Urinary bladder (tissue), 4 donors: Measurements from ENCODE around the gene ZFYVE1. TPM values are rescaled to one million over a fixed set of nuclear protein-coding genes. Genes with fewer than 3 reads are reported as not detected.
"Not testable (repeated sequence)": the region's sequence is repeated elsewhere in the genome, so short reads cannot be mapped to it uniquely, and the experiment has no call there.

Source experiments
- DNase-seq: peaks from one replicate; pipeline ENCODE4 v3.0.0-alpha.2; 2015; ENCODE audit errors: extremely low spot score
- H3K27ac ChIP-seq: one replicate; pipeline ENCODE4 v1.5.1; 2013; ENCODE audit warnings: low read depth, mild to moderate bottlenecking, moderate library complexity
- H3K36me3 ChIP-seq: one replicate; pipeline ENCODE4 v1.6.1; 2013; ENCODE audit warnings: mild to moderate bottlenecking, moderate library complexity; ENCODE audit not compliant: insufficient read depth
- H3K4me1 ChIP-seq: one replicate; pipeline ENCODE4 v1.6.1; 2013; ENCODE audit warnings: mild to moderate bottlenecking, moderate library complexity; ENCODE audit not compliant: insufficient read depth
- H3K4me3 ChIP-seq: one replicate; pipeline ENCODE4 v1.5.1; 2013; ENCODE audit warnings: low read depth, low read length
- WGBS: extraction: QIAGEN DNeasy Blood & Tissue Kit; methylation state at CpG from one replicate; pipeline ENCODE4 v1.1.7; 2013; 5-methylcytosine and 5-hydroxymethylcytosine counted together
- polyA plus RNA-seq: library from polyadenylated mRNA; stranded (reverse); fragments of 200-250 nt; gene quantifications from one replicate; pipeline ENCODE4 v1.2.3, GENCODE V29; 2013
- total RNA-seq: library from RNA; depleted of rRNA; stranded (reverse); fragments of >200 nt; gene quantifications from one replicate; pipeline ENCODE4 v1.2.3, GENCODE V29; 2014
- donor health status: healthy with polysubstance abuse.
- donor health status: healthy.

Gene ZFYVE1
- total and polyA plus RNA-seq, 2 donors: 11.9 to 14.3 TPM

- no peaks in the 10 kb centered on the region for H3K4me1 ChIP-seq
- no peaks in the 10 kb centered on the region for H3K36me3 ChIP-seq
- WGBS: 90% methylated on average over 2 of the region's 2 CpGs
- no peak overlapping the region for H3K4me3 ChIP-seq
- H3K27ac ChIP-seq: no peak overlapping the region
- no peak for DNase-seq
These were observed 40.0 kb downstream of the ZFYVE1 start for GRCh38 chr14:72986857-72987256.

GRCh38 chr14:72986214-72986613, 40.7 kb downstream of the ZFYVE1 start:
- DNase-seq: no peak
- WGBS: 81% methylated on average over 3 of the region's 3 CpGs
- Histone ChIP-seq H3K36me3 (peaks cover 3% of the 10 kb centered on the region), H3K4me1 (no peaks in the 10 kb centered on the region), H3K27ac (no peak overlapping the region), H3K4me3 (no peak overlapping the region)

GRCh38 chr14:72982146-72982708, 44.7 kb downstream of the ZFYVE1 start:
- H3K4me3 ChIP-seq: no peak overlapping the region
- no peaks in the 10 kb centered on the region for H3K4me1 ChIP-seq
- DNase-seq: no peak
- WGBS: 85% methylated on average over 3 of the region's 3 CpGs
- no peak overlapping the region for H3K27ac ChIP-seq
- peaks cover 3% of the 10 kb centered on the region for H3K36me3 ChIP-seq

DNA sequence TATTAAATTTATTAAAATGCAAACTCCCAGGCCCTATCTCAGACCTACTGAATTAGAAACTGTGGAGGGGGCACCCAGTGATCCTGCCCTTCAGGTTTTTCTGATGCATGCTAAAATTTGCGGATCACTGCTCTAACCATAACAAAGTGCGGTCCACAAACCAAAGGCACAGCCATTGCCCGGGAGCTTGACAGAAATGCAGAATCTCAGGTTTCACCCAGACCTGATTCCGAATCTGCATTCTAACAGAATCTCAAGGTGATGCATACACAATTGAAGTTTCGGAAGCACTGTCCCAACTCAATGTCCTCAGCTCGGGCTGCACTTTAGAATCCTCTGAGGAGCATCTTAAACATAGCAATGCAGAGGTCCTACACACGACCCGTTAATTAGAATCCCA, 46.0 kb downstream of the ZFYVE1 start:
- DNase-seq: no peak
- Histone ChIP-seq H3K36me3 (peaks cover 3% of the 10 kb centered on the region), H3K4me1 (no peaks in the 10 kb centered on the region), H3K4me3 (no peak overlapping the region), H3K27ac (no peak overlapping the region)
- WGBS: 95% methylated on average over 8 of the region's 8 CpGs

- DNase-seq: no peak
- Histone ChIP-seq H3K4me3 (no peak overlapping the region), H3K27ac (no peak overlapping the region), H3K4me1 (no peaks in the 10 kb centered on the region), H3K36me3 (peaks cover 3% of the 10 kb centered on the region)
- WGBS: 91% methylated on average over 9 of the region's 9 CpGs
These were observed 48.0 kb downstream of the ZFYVE1 start for GRCh38 chr14:72978856-72979255.

GRCh38 chr14:72975770-72976169, 51.1 kb downstream of the ZFYVE1 start:
- WGBS: 91% methylated on average over 4 of the region's 4 CpGs

DNA sequence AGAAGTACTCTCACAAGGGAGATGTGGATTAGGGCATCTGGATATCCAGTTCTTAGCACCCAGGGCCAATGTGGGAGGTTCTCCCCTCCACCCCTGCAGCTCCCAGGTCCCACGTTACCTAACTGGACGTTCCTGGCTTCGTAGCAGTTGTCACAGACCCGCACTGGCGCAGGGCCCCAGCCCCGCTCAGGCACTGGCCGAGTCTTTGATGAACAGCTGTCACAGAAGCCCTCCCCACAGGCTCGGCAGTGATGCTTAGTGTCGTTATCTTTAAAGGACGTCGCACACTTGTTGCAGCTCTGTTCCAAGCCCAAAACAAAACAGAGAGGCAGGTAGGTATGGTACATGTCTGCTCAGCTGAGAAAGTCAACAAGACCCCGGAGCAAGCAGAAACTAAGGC, 52.2 kb downstream of the ZFYVE1 start:
- 89% methylated on average over 12 of the region's 12 CpGs for WGBS

More at GRCh38 chr14:72975770-72976169, 51.1 kb downstream of the ZFYVE1 start:
- Histone ChIP-seq H3K27ac (no peak overlapping the region), H3K36me3 (no peaks in the 10 kb centered on the region), H3K4me1 (no peaks in the 10 kb centered on the region), H3K4me3 (no peak overlapping the region)
- DNase-seq: no peak

DNA sequence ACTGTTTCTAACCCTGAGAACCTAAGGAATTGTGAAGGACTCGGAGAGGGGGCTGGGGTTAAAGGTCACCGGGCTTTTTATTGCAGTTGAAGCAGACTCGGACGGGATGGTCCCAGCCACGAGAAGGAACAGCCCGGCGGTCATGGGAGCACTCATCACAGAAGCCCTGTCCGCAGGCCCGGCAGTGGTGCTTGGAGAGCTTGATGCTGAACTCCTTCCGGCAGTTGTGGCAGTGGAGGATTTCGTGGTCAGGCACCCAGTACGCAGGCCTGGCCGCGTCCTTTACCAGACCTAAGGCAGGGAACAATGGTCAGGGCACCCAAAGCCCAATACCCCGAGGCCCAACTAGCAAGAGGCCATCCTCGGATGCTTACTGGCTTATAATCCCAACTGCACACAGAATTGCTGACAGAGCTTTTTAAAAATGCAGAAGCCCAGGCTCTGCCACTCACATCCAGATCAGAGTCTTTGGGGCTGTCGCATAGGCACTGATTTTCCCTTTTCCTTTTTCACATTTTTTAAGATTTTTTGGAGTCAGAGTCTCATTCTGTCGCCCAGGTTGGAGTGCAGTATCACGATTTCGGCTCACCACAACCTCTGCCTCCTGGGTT, 56.0 kb downstream of the ZFYVE1 start:
- H3K4me1 ChIP-seq: no peaks in the 10 kb centered on the region
- WGBS: 87% methylated on average over 20 of the region's 20 CpGs
- no peak for DNase-seq
- H3K36me3 ChIP-seq: no peaks in the 10 kb centered on the region
- H3K27ac ChIP-seq: no peak overlapping the region
- no peak overlapping the region for H3K4me3 ChIP-seq

More for the DNA sequence above, 52.2 kb downstream of the ZFYVE1 start:
- no peak for DNase-seq
- Histone ChIP-seq H3K36me3 (no peaks in the 10 kb centered on the region), H3K27ac (no peak overlapping the region), H3K4me3 (no peak overlapping the region), H3K4me1 (no peaks in the 10 kb centered on the region)

DNA sequence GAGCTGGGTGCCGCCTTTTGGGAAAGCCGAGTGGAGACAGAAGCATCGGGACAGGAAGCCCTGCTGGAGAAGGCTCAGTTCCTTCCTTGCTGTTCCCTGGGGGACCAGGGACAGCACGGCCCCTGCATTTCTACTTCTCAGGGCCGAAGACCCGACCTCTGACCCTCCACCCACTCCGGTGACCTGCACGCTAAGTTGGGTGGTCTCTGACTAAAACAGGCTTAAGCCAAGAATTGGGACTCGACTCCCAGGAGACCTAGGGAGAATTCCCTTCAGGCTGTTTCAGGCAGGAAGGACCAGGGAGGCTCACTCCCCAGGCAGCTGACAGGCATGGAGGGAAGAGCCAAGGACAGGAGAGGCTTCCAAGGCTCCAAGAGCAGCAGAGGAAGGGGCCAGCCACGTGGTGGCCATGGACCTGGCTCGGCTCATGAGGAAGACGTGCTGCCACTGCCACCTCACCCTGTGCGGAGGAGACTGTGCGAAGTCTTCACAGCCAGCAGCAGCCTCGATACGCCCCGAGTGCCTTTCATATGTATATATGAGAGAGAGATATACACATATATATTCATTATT, 56.8 kb downstream of the ZFYVE1 start:
- Histone ChIP-seq H3K27ac (no peak overlapping the region), H3K4me1 (no peaks in the 10 kb centered on the region), H3K4me3 (no peak overlapping the region), H3K36me3 (no peaks in the 10 kb centered on the region)
- WGBS: 78% methylated on average over 17 of the region's 17 CpGs
- no peak for DNase-seq

- no peak for DNase-seq
- no peak overlapping the region for H3K27ac ChIP-seq
- H3K4me3 ChIP-seq: no peak overlapping the region
- H3K36me3 ChIP-seq: no peaks in the 10 kb centered on the region
- WGBS: 94% methylated on average over 5 of the region's 5 CpGs
- no peaks in the 10 kb centered on the region for H3K4me1 ChIP-seq
These were observed 58.6 kb downstream of the ZFYVE1 start for GRCh38 chr14:72968316-72968715.

- H3K4me1 ChIP-seq: no peaks in the 10 kb centered on the region
- DNase-seq: no peak
- no peaks in the 10 kb centered on the region for H3K36me3 ChIP-seq
- no peak overlapping the region for H3K4me3 ChIP-seq
- no peak overlapping the region for H3K27ac ChIP-seq
- WGBS: 90% methylated on average over 6 of the region's 6 CpGs
These were observed 60.9 kb downstream of the ZFYVE1 start for GRCh38 chr14:72966038-72966437.

DNA sequence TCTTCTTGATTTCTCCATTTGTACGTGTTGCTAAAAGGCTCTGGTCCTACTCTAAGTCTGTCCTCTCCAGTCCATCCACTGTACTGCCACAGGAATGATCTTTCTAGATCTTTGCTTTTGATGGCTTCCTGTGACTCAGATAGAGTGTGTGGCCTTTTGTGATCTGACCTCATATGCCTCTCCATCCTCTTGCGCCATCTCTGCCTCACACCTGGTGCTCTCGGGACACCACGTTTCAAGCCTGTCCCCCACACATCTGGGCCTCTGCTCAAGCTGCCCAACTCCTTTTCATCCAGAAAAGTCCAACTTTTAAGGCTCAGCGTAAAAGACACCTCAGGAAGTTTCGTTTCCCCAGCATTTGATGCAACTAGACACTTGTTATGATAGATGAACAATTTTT, 61.7 kb downstream of the ZFYVE1 start:
- 88% methylated on average over 6 of the region's 6 CpGs for WGBS
- Histone ChIP-seq H3K36me3 (no peaks in the 10 kb centered on the region), H3K4me3 (no peak overlapping the region), H3K27ac (no peak overlapping the region), H3K4me1 (no peaks in the 10 kb centered on the region)
- DNase-seq: no peak

DNA sequence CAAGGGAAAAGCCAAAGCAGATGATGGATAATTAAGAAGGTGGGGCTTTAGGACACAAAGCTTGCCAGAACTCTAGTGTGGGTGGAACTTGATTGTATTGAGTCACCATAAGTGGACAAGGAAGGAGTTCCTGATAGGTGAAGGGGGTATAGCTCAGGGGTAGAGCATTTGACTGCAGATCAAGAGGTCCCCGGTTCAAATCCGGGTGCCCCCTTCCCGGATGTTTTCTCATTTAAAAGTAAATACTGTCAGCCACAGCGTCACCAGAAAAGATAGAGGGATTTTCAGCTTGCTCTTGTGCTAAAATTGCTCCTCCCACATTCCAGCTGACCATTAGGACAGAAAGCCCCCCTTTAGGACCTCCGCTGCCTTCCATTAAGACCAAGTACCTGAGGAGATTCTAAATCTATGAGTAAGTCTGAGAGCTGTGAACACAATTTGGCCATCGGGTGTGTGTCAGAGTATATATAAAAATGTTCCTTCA, 64.0 kb downstream of the ZFYVE1 start:
- Histone ChIP-seq H3K4me3 (no peak overlapping the region), H3K27ac (no peak overlapping the region), H3K4me1 (no peaks in the 10 kb centered on the region), H3K36me3 (no peaks in the 10 kb centered on the region)
- WGBS: 61% methylated on average over 6 of the region's 6 CpGs
- no peak for DNase-seq

GRCh38 chr14:72962336-72962754, 64.6 kb downstream of the ZFYVE1 start:
- not testable (repeated sequence) for H3K4me1 ChIP-seq, H3K36me3 ChIP-seq, DNase-seq, H3K4me3 ChIP-seq, H3K27ac ChIP-seq
- WGBS: 59% methylated on average over 10 of the region's 10 CpGs
